Ishikawa (cell line): ENCODE measurements around the gene AADACL4.

Source experiments
- CEBPB ChIP-seq: IDR thresholded peaks from 2 replicates; pipeline ENCODE4 v1.6.1; 2012
- CREB1 ChIP-seq: IDR thresholded peaks from 2 replicates; pipeline ENCODE4 v1.6.1; 2012; ENCODE audit warnings: low read depth
- EGR1 ChIP-seq: IDR thresholded peaks from 2 replicates; pipeline ENCODE4 v1.6.1; 2012
- EP300 ChIP-seq: IDR thresholded peaks from 2 replicates; pipeline ENCODE4 v1.6.1; 2012; ENCODE audit warnings: borderline replicate concordance
- FOXM1 ChIP-seq: IDR thresholded peaks from 2 replicates; pipeline ENCODE4 v1.6.1; 2012; ENCODE audit warnings: low read depth, borderline replicate concordance
- NFIC ChIP-seq: IDR thresholded peaks from 2 replicates; pipeline ENCODE4 v1.6.1; 2012
- RAD21 ChIP-seq: IDR thresholded peaks from 2 replicates; pipeline ENCODE4 v1.6.1; 2012; ENCODE audit warnings: low read depth
- TAF1 ChIP-seq: IDR thresholded peaks from 2 replicates; pipeline ENCODE4 v1.6.1; 2012; ENCODE audit warnings: low read depth, mild to moderate bottlenecking
- TCF12 ChIP-seq: IDR thresholded peaks from 2 replicates; pipeline ENCODE4 v1.6.1; 2012; ENCODE audit warnings: low read depth
- TEAD4 ChIP-seq: IDR thresholded peaks from 2 replicates; pipeline ENCODE4 v1.6.1; 2012
- YY1 ChIP-seq: IDR thresholded peaks from 2 replicates; pipeline ENCODE4 v1.6.1; 2012; ENCODE audit warnings: low read depth
- ZBTB7A ChIP-seq: IDR thresholded peaks from 2 replicates; pipeline ENCODE4 v1.6.1; 2012; ENCODE audit warnings: low read depth
- TF ChIP-seq, protein P1 (sequence below): IDR thresholded peaks from 2 replicates; pipeline ENCODE4 v1.6.1; 2012
- TF ChIP-seq, protein P2 (sequence below): IDR thresholded peaks from 2 replicates; pipeline ENCODE4 v1.6.1; 2012
- TF ChIP-seq, protein P3 (sequence below): IDR thresholded peaks from 2 replicates; pipeline ENCODE4 v1.6.1; 2012; ENCODE audit warnings: low read depth, mild to moderate bottlenecking

Gene AADACL4

DNA sequence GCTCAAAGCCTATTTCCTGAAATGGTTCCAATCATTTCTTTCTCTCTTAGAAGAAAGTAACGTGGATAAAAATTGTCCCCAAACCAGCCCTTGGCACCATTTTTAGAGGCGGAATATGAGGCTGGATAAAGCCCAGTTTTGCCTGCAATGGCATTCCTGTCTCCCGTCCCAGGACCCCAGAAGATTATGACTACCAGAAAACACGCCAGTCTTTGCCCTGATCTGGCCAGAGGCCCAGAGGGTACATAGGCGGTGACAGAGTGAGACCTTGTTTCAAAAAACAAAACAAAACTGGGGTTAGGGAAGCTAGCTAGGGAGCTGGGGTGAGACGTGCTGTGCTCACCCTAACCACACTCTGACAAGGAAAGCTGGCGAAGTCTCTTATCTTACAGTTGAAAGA is at the start of gene AADACL4:
Gene AADACL4 (plus strand): TSS at position 301 of the 400 bp plus-strand sequence. CDS start 462 bp downstream, outside the sequence.
- TF ChIP-seq ZBTB7A: no peak

DNA sequence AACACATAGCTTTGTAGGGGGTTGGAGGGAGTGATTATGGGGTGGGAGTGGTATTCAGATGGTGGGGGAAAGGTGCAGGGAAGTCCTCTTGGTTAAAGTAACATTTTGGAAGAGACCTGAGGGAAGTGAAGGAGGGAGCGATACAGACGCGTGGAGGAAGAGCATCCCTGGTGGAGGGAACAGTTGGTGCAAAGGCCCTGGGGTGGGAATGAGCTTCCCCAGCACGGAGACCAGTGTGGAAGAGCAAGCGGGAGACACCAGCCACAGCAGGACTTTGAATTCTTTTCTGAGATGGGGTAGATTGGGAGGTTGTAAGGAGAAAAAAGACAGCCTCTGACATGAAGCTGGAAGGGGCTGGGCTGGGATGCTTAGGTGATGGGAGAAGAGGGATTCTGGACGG is 49.4 kb upstream of the AADACL4 start:
- TF ChIP-seq TEAD4: no peak

DNA sequence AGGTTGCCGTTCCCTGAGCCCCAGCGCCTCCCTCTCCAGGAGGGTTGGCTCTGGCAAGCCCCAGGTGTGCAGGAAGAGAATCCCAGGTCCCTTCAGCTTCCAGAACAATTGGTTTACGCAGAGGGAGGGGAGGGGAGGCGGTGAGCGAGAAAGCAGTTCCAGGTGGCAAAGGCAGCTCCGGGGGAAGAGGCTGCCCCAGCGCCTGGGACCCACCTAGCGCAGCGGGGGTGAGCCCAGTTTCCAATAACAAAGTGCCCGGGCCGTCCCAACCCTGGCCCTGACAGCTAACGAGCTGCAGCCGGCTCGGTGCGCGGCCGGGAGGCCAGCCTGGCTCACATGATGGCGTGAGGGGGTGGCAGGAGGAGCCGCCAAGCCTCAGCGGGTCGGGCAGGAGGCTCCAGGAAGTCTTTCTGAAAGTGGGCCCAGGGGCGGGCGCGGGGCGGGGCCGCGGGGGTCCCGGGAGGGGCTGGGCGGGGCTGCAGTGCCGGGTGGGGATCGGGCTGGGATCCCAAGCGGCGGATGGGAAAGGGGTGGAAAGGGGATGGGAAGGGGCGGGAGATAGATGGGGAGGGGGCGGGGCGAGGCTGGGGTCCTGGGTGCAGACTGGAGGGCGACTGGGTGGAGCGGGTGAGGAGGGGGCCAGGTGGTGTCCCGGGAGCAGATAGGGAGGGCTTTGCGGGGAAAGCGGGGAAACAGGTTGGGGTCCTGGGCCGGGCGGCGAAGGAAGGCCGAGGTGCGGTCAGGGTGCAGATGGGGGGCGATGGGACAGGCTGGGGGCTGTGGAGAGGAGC is 48.7 kb upstream of the AADACL4 start:
- TF ChIP-seq EGR1 (peak; percentile 54; the same call in 1 of the 2 replicates), YY1 (0 out of 2 replicates have a peak, but pooled peaks have one; percentile 6), NFIC (peak; percentile 39; the same call in 1 of the 2 replicates), RAD21 (no peak), FOXM1 (no peak; the same call in 1 of the 2 replicates), CEBPB (no peak), TEAD4 (no peak; the same call in 1 of the 2 replicates), CREB1 (no peak), TCF12 (peak; percentile 89), ZBTB7A (peak; percentile 91), EP300 (peak; percentile 81), TAF1 (no peak)
- TF ChIP-seq, protein P1, sequence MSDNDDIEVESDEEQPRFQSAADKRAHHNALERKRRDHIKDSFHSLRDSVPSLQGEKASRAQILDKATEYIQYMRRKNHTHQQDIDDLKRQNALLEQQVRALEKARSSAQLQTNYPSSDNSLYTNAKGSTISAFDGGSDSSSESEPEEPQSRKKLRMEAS: no peak
- TF ChIP-seq, protein P2, sequence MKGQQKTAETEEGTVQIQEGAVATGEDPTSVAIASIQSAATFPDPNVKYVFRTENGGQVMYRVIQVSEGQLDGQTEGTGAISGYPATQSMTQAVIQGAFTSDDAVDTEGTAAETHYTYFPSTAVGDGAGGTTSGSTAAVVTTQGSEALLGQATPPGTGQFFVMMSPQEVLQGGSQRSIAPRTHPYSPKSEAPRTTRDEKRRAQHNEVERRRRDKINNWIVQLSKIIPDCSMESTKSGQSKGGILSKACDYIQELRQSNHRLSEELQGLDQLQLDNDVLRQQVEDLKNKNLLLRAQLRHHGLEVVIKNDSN: peak; percentile 63
- TF ChIP-seq, protein P3, sequence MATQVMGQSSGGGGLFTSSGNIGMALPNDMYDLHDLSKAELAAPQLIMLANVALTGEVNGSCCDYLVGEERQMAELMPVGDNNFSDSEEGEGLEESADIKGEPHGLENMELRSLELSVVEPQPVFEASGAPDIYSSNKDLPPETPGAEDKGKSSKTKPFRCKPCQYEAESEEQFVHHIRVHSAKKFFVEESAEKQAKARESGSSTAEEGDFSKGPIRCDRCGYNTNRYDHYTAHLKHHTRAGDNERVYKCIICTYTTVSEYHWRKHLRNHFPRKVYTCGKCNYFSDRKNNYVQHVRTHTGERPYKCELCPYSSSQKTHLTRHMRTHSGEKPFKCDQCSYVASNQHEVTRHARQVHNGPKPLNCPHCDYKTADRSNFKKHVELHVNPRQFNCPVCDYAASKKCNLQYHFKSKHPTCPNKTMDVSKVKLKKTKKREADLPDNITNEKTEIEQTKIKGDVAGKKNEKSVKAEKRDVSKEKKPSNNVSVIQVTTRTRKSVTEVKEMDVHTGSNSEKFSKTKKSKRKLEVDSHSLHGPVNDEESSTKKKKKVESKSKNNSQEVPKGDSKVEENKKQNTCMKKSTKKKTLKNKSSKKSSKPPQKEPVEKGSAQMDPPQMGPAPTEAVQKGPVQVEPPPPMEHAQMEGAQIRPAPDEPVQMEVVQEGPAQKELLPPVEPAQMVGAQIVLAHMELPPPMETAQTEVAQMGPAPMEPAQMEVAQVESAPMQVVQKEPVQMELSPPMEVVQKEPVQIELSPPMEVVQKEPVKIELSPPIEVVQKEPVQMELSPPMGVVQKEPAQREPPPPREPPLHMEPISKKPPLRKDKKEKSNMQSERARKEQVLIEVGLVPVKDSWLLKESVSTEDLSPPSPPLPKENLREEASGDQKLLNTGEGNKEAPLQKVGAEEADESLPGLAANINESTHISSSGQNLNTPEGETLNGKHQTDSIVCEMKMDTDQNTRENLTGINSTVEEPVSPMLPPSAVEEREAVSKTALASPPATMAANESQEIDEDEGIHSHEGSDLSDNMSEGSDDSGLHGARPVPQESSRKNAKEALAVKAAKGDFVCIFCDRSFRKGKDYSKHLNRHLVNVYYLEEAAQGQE: no peak

DNA sequence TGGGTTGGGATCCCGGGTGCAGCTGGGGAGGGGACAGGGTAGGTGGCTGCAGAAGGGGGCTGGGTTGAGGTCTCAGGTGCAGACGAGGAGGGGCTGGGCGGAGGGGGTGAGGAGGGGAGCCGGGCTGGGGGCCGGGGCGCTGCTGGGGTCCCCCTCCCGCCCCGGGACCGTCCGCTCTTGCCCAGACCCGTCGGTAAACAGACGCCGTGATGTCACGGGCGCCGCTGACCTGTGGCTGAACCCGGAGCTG is 48.2 kb upstream of the AADACL4 start:
- TF ChIP-seq YY1 (no peak), ZBTB7A (no peak), CEBPB (no peak)
- TF ChIP-seq, protein P1: no peak
- TF ChIP-seq, protein P3: no peak

DNA sequence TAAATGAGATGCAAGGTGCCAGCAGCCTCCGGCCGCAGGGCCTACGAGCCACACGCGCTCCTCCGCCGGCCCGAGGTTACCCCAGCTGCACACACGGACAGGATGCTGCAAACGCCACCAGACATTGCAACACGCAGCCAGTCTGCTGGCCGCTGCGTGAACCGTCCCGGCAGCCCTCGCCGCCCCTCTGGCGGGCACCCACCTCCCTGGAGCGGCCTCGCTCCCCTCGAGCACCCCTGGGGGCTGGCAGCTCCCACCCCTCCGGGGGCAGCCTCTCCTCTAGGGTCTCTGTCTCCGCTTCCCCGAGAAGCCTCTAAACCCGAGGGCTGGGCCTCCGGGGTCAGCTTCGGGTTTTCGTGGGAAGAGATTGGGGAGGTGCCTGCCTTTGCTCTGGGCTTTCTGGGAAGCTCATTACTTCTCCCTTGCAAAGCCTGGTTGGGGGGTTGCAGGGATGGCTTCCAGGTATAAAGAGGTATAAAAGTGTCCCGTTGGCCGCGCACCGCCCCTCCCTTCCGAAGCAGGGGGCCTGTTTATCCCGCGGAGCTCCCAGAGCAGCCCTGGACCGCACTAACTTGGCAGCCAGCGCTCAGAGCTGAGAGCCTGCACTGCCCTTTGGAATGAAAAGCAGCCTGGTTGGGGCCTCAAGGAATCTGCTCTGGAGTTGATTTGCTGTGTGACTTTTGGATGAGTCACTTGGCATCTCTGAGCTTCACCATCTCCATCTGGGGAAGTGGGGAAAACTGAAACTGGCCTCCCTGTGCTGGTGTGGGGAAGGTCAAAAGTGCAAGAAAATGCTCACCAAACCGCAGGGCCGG is 47.7 kb upstream of the AADACL4 start:
- TF ChIP-seq CEBPB (peak; percentile 71), NFIC (peak; percentile 58), EP300 (peak; percentile 61; the same call in 1 of the 2 replicates), TCF12 (peak; percentile 31; the same call in 1 of the 2 replicates), TEAD4 (peak; percentile 34; the same call in 1 of the 2 replicates), EGR1 (no peak), TAF1 (no peak), RAD21 (no peak)
- TF ChIP-seq, protein P3: no peak
- TF ChIP-seq, protein P1: peak; percentile 82
